ENCODE measurements around the gene NT5M.

Gene NT5M

GRCh38 chr17:17384291-17384615, 81.1 kb downstream of the NT5M start:
- TF ChIP-seq POLR2AphosphoS5 (IDR thresholded peaks at IDR 0.05; ENCODE audit: low read depth) (no peak), SPI1 (IDR thresholded peaks at IDR 0.05; ENCODE audit: borderline replicate concordance, low read depth) (no peak), GABPA (IDR thresholded peaks at IDR 0.05; ENCODE audit: low read depth) (no peak)
- Histone ChIP-seq H3K27ac (replicated peaks) (no peak overlapping the region), H3K27me3 (ENCODE audit: insufficient read depth, poor library complexity, severe bottlenecking) (no peaks in the 10 kb centered on the region), H3K4me3 (replicated peaks; ENCODE audit: insufficient read depth, low read length) (no peak overlapping the region)
- no peak for DNase-seq (ENCODE audit: low read depth in 1 of 2, low spot score in 1 of 2)

- no peak for TF ChIP-seq REST (IDR thresholded peaks at IDR 0.05; ENCODE audit: insufficient replicate concordance, low read depth)
- Histone ChIP-seq H3K4me3 (replicated peaks; ENCODE audit: insufficient read depth, low read length) (no peak overlapping the region), H3K27ac (replicated peaks) (no peak overlapping the region), H3K27me3 (ENCODE audit: insufficient read depth, poor library complexity, severe bottlenecking) (no peaks in the 10 kb centered on the region)
- no peak for DNase-seq (ENCODE audit: low read depth in 1 of 2, low spot score in 1 of 2)
These were observed 81.8 kb downstream of the NT5M start for GRCh38 chr17:17384961-17385360.

DNA sequence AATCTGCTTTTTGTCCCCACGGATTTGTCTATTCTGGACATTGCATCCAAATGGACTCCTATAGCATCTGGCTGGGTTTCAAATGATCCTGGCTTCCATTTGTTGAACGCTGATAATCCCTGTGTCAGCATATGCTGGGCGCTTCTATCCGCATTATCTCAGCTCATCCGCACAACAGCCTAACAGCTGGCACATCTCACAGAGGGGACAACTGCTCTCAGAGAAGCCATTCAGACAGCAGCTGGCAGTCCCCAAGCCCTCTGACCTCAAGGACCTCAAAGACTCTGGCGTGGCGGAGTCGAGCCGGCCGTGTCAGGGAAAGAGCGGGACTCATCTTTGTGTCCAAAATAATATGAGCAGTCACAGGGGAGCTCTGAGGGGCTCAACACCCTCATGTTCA, 82.3 kb downstream of the NT5M start:
- no peak for DNase-seq (ENCODE audit: low read depth in 1 of 2, low spot score in 1 of 2)

GRCh38 chr17:17386094-17386800, 83.1 kb downstream of the NT5M start:
- Histone ChIP-seq H3K4me3 (replicated peaks; ENCODE audit: insufficient read depth, low read length) (no peak overlapping the region), H3K27ac (replicated peaks) (no peak overlapping the region)

More for the DNA sequence above, 82.3 kb downstream of the NT5M start:
- H3K27ac ChIP-seq (replicated peaks): no peak overlapping the region
- no peaks in the 10 kb centered on the region for H3K27me3 ChIP-seq (ENCODE audit: insufficient read depth, poor library complexity, severe bottlenecking)
- TF ChIP-seq REST (IDR thresholded peaks at IDR 0.05; ENCODE audit: insufficient replicate concordance, low read depth): no peak
- H3K4me3 ChIP-seq (replicated peaks; ENCODE audit: insufficient read depth, low read length): no peak overlapping the region

More at GRCh38 chr17:17386094-17386800, 83.1 kb downstream of the NT5M start:
- H3K27me3 ChIP-seq (ENCODE audit: insufficient read depth, poor library complexity, severe bottlenecking): no peaks in the 10 kb centered on the region
- TF ChIP-seq REST (IDR thresholded peaks at IDR 0.05; ENCODE audit: insufficient replicate concordance, low read depth) (no peak), POLR2AphosphoS5 (IDR thresholded peaks at IDR 0.05; ENCODE audit: low read depth) (no peak), GABPA (IDR thresholded peaks at IDR 0.05; ENCODE audit: low read depth) (no peak), CTCF (IDR thresholded peaks at IDR 0.05; ENCODE audit: insufficient read depth, low read length) (no peak), SPI1 (IDR thresholded peaks at IDR 0.05; ENCODE audit: borderline replicate concordance, low read depth) (no peak)
- DNase-seq (ENCODE audit: low read depth in 1 of 2, low spot score in 1 of 2): no peak

Data from HL-60 (cell line).